Naive B cell (primary cell): ENCODE data around the gene LCT. TPM values are rescaled to one million over a fixed set of nuclear protein-coding genes. Genes with fewer than 3 reads are reported as not detected.
A peak's percentile ranks its signal among the peaks of the same experiment; 100 is the strongest.
"Not testable (repeated sequence)": the region's sequence is repeated elsewhere in the genome, so short reads cannot be mapped to it uniquely, and the experiment has no call there.

Experiments used
- ATAC-seq, 2 donors: fragments of 150-1000 bp; cut with Tn5 transposase; 2 replicates each; pipeline ENCODE4 v1.10.0; 2021; ENCODE audit warnings: low read depth in 2 of 2, mild to moderate bottlenecking in 2 of 2, moderate library complexity in 2 of 2
- DNase-seq: peaks from one replicate; pipeline ENCODE4 v3.0.0; 2022
- H3K27ac Mint-ChIP-seq, 6 donors: one replicate each; pipeline ENCODE4 v1.8.0; 2020 to 2022; ENCODE audit warnings: mild to moderate bottlenecking in 6 of 6, mixed read lengths in 6 of 6, moderate library complexity in 5 of 6, inconsistent platforms in 2 of 6
- H3K27me3 Mint-ChIP-seq, 3 donors: one replicate each; pipeline ENCODE4 v1.8.0; 2021 to 2022; ENCODE audit warnings: mixed read lengths in 3 of 3, mild to moderate bottlenecking in 1 of 3
- H3K36me3 Mint-ChIP-seq, 2 donors: one replicate each; pipeline ENCODE4 v1.8.0; 2020 to 2022; ENCODE audit warnings: mixed read lengths in 2 of 2, inconsistent platforms in 1 of 2, mild to moderate bottlenecking in 1 of 2
- H3K4me1 Mint-ChIP-seq, 3 donors: one replicate each; pipeline ENCODE4 v1.8.0; 2020 to 2022; ENCODE audit warnings: mixed read lengths in 3 of 3, inconsistent platforms in 1 of 3, mild to moderate bottlenecking in 1 of 3, moderate library complexity in 1 of 3
- H3K4me3 Mint-ChIP-seq, 8 donors: one replicate each; pipeline ENCODE4 v1.8.0; 2020 to 2022; ENCODE audit warnings: mild to moderate bottlenecking in 8 of 8, mixed read lengths in 8 of 8, moderate library complexity in 8 of 8, inconsistent platforms in 2 of 8
- H3K9me3 Mint-ChIP-seq, 7 donors: one replicate each; pipeline ENCODE4 v1.8.0; 2020 to 2022; ENCODE audit warnings: mixed read lengths in 7 of 7, mild to moderate bottlenecking in 5 of 7, inconsistent platforms in 2 of 7, moderate library complexity in 1 of 7
- polyA plus RNA-seq, 6 donors: library from polyadenylated mRNA; unstranded; fragments of 300-500 nt; fragmentation: Illumina TruSeq; gene quantifications; one replicate each; pipeline ENCODE4 v1.2.3, GENCODE V29; 2021; ENCODE audit warnings: low read depth in 6 of 6

Gene LCT
- polyA plus RNA-seq, 6 donors from 2014 or later, result not detected

GRCh38 chr2:135822855-135823254 lies 14.1 kb downstream of the LCT start:
- DNase-seq, result no peak

DNA sequence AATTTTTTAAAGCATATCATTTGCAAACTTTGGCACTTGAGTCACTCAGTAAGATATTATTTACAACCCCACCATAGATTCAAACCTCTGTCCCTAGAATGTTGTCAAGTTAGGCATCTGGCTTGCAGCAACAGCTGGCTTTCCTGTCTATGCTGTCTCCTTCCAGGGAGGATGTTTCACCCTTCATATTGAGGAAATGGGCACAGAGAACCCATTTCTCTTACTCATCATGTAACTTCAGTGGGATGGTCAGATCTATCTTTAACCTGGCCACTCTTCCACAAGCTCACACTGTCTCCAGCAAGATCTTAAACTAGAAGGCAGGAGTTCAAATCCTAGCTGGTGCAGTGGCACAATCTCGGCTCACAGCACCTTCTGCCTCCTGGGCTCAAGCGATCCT lies 15.8 kb downstream of the LCT start:
- Mint-ChIP-seq H3K27me3 (no peaks in the 10 kb centered on the region), H3K9me3 (peaks cover 8 to 23% (median 12%) of the 10 kb centered on the region in 7 donors), H3K4me1 (no peaks in the 10 kb centered on the region), H3K36me3 (peaks cover 8 to 12% of the 10 kb centered on the region in 2 donors), H3K27ac (no peak overlapping the region), H3K4me3 (no peak overlapping the region)
- ATAC-seq (no peak), DNase-seq (no peak)

More at GRCh38 chr2:135822855-135823254, 14.1 kb downstream of the LCT start:
- ATAC-seq, result no peak
- Mint-ChIP-seq H3K4me3 (no peak overlapping the region), H3K4me1 (no peaks in the 10 kb centered on the region), H3K27me3 (no peaks in the 10 kb centered on the region), H3K27ac (no peak overlapping the region), H3K36me3 (peaks cover 8 to 12% of the 10 kb centered on the region in 2 donors), H3K9me3 (peaks cover 8 to 23% (median 12%) of the 10 kb centered on the region in 7 donors)

GRCh38 chr2:135820003-135820618 lies 16.9 kb downstream of the LCT start:
- Mint-ChIP-seq H3K9me3 (peaks cover 8 to 23% (median 12%) of the 10 kb centered on the region in 7 donors), H3K27me3 (no peaks in the 10 kb centered on the region), H3K4me1 (no peaks in the 10 kb centered on the region), H3K36me3 (peaks cover 8 to 12% of the 10 kb centered on the region in 2 donors), H3K4me3 (no peak overlapping the region), H3K27ac (no peak overlapping the region)
- no peak for DNase-seq
- ATAC-seq, result no peak

DNA sequence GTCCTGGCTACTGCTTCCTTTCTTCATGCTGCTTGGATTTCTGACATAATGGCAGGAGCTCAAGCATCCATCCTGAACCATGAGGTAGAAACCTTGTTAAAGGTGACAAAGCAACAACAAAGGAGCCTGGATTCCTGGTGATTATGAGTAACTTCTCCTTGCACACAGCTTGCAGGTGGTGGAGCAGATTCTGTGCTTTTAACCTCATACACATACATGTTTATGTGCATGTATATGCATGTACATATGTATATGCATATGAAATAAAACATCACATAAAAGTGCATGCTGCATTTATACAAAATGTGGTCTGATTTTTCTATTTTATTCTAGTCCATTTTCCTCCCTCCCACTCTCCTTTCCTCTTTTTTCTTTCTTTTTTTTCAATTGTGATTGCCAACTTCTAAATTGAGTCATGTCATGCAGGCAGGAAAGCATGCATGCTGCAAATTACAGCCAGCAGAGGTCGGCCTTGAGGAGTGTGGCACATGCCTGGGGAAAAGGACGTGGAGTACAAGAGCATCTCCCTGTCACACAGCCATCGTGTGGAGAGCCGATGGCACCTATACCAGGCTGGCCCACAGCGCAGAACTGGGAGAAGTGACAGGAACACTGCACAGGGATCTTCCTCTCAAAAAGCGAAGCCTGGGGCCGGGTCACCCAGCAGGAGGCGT lies 17.9 kb downstream of the LCT start:
- ATAC-seq, result no peak
- Mint-ChIP-seq H3K4me3 (no peak overlapping the region), H3K27me3 (no peaks in the 10 kb centered on the region)

DNA sequence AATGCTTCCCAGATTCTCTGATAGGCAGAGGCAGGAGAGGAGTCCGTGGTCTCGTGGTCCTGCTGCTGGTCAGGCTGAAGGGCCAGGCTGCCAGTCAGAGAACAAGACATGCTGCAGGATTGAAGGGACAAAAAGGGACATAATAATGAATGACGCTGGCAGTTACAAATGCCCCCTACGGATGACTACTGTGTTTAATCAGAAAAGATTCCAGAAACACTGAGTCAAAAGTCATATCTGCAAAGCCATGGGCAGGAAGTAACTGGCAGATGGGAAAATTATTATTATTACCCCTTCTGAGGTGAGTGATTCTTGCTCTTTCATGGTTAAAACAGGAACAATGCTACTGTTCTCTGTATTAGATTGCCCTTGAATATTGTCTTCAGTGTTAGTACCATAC lies 19.0 kb downstream of the LCT start:
- ATAC-seq, result no peak
- Mint-ChIP-seq H3K9me3 (peaks cover 2 to 15% (median 6%) of the 10 kb centered on the region in 7 donors), H3K27ac (no peak overlapping the region), H3K27me3 (no peaks in the 10 kb centered on the region), H3K4me1 (no peaks in the 10 kb centered on the region), H3K4me3 (no peak overlapping the region), H3K36me3 (peaks cover 3 to 5% of the 10 kb centered on the region in 2 donors)
- no peak for DNase-seq

More for the DNA sequence above, 17.9 kb downstream of the LCT start:
- Mint-ChIP-seq H3K4me1 (no peaks in the 10 kb centered on the region), H3K36me3 (peaks cover 8 to 12% of the 10 kb centered on the region in 2 donors), H3K27ac (peak overlapping the region in 1 of 6 donors; percentile 55), H3K9me3 (peaks cover 8 to 23% (median 12%) of the 10 kb centered on the region in 7 donors)
- DNase-seq, result no peak

DNA sequence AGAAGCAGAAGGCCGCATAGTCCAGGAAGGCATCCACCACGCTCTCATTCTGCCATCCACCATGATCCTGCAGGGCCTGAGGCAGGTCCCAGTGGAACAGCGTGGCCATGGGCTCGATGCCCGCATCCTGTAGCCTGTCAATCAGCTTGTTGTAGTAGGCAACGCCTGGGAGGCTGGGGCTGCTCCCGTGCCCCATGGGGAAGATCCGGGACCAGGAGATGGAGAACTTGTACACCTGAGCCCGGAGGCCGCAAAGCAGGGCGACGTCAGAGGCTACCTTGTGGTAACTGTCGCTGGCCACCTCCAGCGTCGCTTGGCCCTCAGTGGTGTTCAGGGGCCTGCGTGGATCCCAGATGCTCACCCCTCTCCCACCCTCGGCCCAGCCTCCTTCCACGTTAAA lies 19.5 kb downstream of the LCT start:
- Mint-ChIP-seq H3K27me3 (no peaks in the 10 kb centered on the region), H3K4me3 (no peak overlapping the region), H3K9me3 (peaks cover 0 to 10% (median 3%) of the 10 kb centered on the region in 7 donors), H3K36me3 (peaks cover 0 to under 1% of the 10 kb centered on the region in 2 donors), H3K4me1 (no peaks in the 10 kb centered on the region), H3K27ac (no peak overlapping the region)
- ATAC-seq (no peak), DNase-seq (no peak)

- H3K27ac Mint-ChIP-seq, result no peak overlapping the region
- DNase-seq, result no peak
- peaks cover 0 to 4% (median 0%) of the 10 kb centered on the region in 7 donors for H3K9me3 Mint-ChIP-seq
- ATAC-seq, result no peak
- H3K27me3 Mint-ChIP-seq, result peaks cover 0 to 3% (median 0%) of the 10 kb centered on the region in 3 donors
- no peaks in the 10 kb centered on the region for H3K36me3 Mint-ChIP-seq
- H3K4me3 Mint-ChIP-seq, result no peak overlapping the region
- H3K4me1 Mint-ChIP-seq, result no peaks in the 10 kb centered on the region
Measured at GRCh38 chr2:135815269-135815668, 21.7 kb downstream of the LCT start.

DNA sequence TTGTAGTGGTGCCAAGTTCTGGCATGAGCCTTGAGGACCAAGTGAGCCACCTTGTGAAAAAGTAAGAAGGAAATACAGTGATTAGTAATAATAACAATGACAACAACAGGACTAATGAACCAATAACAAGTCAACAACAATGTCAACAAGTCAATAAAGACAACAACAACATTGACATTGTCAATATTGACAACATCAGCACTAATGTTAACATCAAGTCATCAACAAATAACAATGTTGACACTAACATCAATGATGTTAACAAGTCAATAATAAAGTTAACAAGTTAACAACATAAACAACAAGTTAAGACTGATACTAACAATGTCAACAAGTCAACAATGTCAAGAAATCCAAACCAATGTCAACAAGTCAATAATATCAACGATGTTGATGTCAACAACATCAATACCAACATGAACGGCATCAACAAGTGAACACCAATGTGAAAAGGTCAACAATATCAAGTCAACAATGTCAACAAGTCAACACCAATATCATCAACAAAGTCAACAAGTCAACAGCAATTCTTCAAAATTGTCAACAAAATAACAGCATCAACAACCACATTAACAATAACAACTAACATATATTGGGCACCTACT lies 24.0 kb downstream of the LCT start:
- Mint-ChIP-seq H3K9me3 (peaks cover 0 to 4% (median 0%) of the 10 kb centered on the region in 7 donors), H3K27ac (no peak overlapping the region), H3K36me3 (no peaks in the 10 kb centered on the region), H3K4me1 (no peaks in the 10 kb centered on the region), H3K27me3 (peaks cover 0 to 3% (median 0%) of the 10 kb centered on the region in 3 donors), H3K4me3 (no peak overlapping the region)
- ATAC-seq (no peak), DNase-seq (no peak)

GRCh38 chr2:135807874-135808273 lies 29.1 kb downstream of the LCT start:
- H3K36me3 Mint-ChIP-seq, H3K4me3 Mint-ChIP-seq, DNase-seq, H3K4me1 Mint-ChIP-seq, H3K27me3 Mint-ChIP-seq, H3K9me3 Mint-ChIP-seq, ATAC-seq: not testable (repeated sequence)
- peak overlapping the region in 1 of 6 donors; percentile 22 for H3K27ac Mint-ChIP-seq

GRCh38 chr2:135803278-135803677 lies 33.7 kb downstream of the LCT start:
- peaks cover 2 to 23% (median 13%) of the 10 kb centered on the region in 7 donors for H3K9me3 Mint-ChIP-seq
- ATAC-seq (no peak), DNase-seq (no peak)
- no peak overlapping the region for H3K27ac Mint-ChIP-seq
- no peaks in the 10 kb centered on the region for H3K27me3 Mint-ChIP-seq
- no peak overlapping the region for H3K4me3 Mint-ChIP-seq
- H3K4me1 Mint-ChIP-seq, result no peaks in the 10 kb centered on the region
- no peaks in the 10 kb centered on the region for H3K36me3 Mint-ChIP-seq

DNA sequence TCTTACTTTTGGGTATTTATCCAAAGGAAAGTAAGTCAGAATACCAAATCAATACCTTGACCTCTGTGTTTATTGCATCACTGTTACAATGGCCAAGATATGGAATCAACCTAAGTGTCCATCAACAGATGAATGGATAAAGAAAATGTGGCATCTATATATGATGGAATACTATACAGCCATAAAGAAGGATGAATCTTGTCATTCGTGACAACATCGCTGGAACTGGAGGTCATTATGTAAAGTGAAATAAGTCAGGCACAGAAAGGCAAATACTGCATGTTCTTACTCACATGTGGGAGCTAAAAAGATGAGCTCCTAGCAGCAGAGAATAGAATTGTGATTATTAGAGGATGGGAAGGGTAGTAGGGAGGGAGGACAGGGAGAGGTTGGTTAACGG lies 34.6 kb downstream of the LCT start:
- DNase-seq (no peak), ATAC-seq (no peak)
- H3K9me3 Mint-ChIP-seq, result peaks cover 2 to 23% (median 13%) of the 10 kb centered on the region in 7 donors
- H3K27ac Mint-ChIP-seq, result peak overlapping the region in 1 of 6 donors; percentile 7
- H3K27me3 Mint-ChIP-seq, result no peaks in the 10 kb centered on the region
- H3K4me1 Mint-ChIP-seq, result peaks cover 3 to 4% (median 4%) of the 10 kb centered on the region in 3 donors
- no peak overlapping the region for H3K4me3 Mint-ChIP-seq
- H3K36me3 Mint-ChIP-seq, result no peaks in the 10 kb centered on the region

DNA sequence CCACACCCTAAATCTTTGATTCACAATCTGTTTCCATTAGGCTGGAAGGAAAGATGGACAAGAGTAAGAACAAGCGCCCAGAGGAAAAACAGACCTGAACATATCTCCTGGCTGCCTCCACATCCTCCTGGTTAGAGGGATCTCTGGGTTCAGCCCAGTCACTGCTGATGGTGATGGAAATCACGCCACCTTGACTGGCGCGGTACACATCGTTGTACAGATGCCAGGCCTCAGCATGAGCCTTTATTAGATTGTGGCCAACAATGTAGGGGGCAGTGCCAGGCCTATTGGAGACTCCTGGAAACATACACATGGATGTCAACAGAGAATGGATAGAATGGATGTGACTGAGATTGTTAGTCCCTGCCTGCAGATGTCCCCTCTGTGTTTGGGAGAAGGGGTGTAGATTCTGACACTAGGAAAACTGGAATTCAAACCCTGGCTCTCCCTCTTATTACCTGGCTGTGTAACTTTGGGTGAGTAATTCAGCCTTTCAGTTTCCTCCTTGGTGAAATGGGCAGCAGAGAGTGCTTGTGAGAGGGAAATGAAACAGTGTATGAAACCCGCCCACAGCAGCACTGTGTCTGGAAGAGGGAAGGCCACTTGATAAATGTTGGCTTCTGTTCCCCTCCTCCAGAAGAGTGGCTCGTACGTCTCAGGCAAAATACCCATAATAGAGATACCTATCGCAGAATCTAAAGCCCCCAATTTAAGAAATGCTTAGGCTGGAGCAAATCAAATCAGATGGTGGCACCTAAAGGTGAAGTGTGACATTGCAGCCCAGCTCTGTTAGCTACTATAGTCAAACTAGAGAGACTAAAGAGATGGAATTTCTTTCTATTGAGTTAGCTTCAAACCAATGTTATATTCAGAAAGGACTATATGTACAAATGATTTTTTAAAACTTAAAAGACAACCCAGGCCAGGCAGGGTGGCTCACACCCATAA lies 36.2 kb downstream of the LCT start:
- Mint-ChIP-seq H3K4me3 (no peak overlapping the region), H3K9me3 (peaks cover 2 to 23% (median 13%) of the 10 kb centered on the region in 7 donors), H3K4me1 (peaks cover 6 to 8% (median 6%) of the 10 kb centered on the region in 3 donors), H3K36me3 (no peaks in the 10 kb centered on the region), H3K27me3 (no peaks in the 10 kb centered on the region), H3K27ac (no peak overlapping the region)
- ATAC-seq (no peak), DNase-seq (no peak)

- DNase-seq (no peak), ATAC-seq (no peak)
- peaks cover 10 to 11% (median 10%) of the 10 kb centered on the region in 3 donors for H3K4me1 Mint-ChIP-seq
- peaks cover 2 to 23% (median 13%) of the 10 kb centered on the region in 7 donors for H3K9me3 Mint-ChIP-seq
- no peak overlapping the region for H3K4me3 Mint-ChIP-seq
- no peak overlapping the region for H3K27ac Mint-ChIP-seq
- H3K36me3 Mint-ChIP-seq, result no peaks in the 10 kb centered on the region
- peaks cover 0 to under 1% (median 0%) of the 10 kb centered on the region in 3 donors for H3K27me3 Mint-ChIP-seq
Measured at GRCh38 chr2:135799738-135800137, 37.2 kb downstream of the LCT start.
